GM19238 (cell line): ENCODE measurements around the gene SLC8A1.

ENCODE experiments used
- DNase-seq: peaks from one replicate; pipeline ENCODE4 v3.0.0; 2011; ENCODE audit warnings: low spot score; ENCODE audit not compliant: insufficient read length

The SLC8A1 gene

GRCh38 chr2:40118622-40119021, 333.3 kb downstream of the SLC8A1 start:
- DNase-seq: no peak

GRCh38 chr2:40115894-40116293, 336.0 kb downstream of the SLC8A1 start:
- no peak for DNase-seq

- DNase-seq: no peak
Measured at GRCh38 chr2:40115348-40115747, 336.5 kb downstream of the SLC8A1 start.

GRCh38 chr2:40113997-40114396, 337.9 kb downstream of the SLC8A1 start:
- DNase-seq: no peak

- no peak for DNase-seq
Measured at GRCh38 chr2:40113272-40113968, 338.5 kb downstream of the SLC8A1 start.

- DNase-seq: no peak
Measured at GRCh38 chr2:40109381-40109780, 342.5 kb downstream of the SLC8A1 start.

GRCh38 chr2:40108851-40109250, 343.0 kb downstream of the SLC8A1 start:
- no peak for DNase-seq

GRCh38 chr2:40106061-40106460, 345.8 kb downstream of the SLC8A1 start:
- DNase-seq: no peak

GRCh38 chr2:40105593-40105992, 346.3 kb downstream of the SLC8A1 start:
- no peak for DNase-seq

GRCh38 chr2:40103590-40103989, 348.3 kb downstream of the SLC8A1 start:
- no peak for DNase-seq

GRCh38 chr2:40103163-40103562, 348.7 kb downstream of the SLC8A1 start:
- DNase-seq: no peak

GRCh38 chr2:40102447-40102846, 349.4 kb downstream of the SLC8A1 start:
- DNase-seq: no peak

- no peak for DNase-seq
Measured at GRCh38 chr2:40101131-40101575, 350.7 kb downstream of the SLC8A1 start.

GRCh38 chr2:40100676-40101075, 351.2 kb downstream of the SLC8A1 start:
- no peak for DNase-seq

- no peak for DNase-seq
Measured at GRCh38 chr2:40098786-40099470, 353.0 kb downstream of the SLC8A1 start.

GRCh38 chr2:40097691-40098385, 354.1 kb downstream of the SLC8A1 start:
- no peak for DNase-seq

- no peak for DNase-seq
Measured at GRCh38 chr2:40096360-40096759, 355.5 kb downstream of the SLC8A1 start.

- no peak for DNase-seq
Measured at GRCh38 chr2:40095000-40095399, 356.9 kb downstream of the SLC8A1 start.

GRCh38 chr2:40094451-40094850, 357.4 kb downstream of the SLC8A1 start:
- no peak for DNase-seq

- DNase-seq: no peak
Measured at GRCh38 chr2:40093021-40093675, 358.7 kb downstream of the SLC8A1 start.

GRCh38 chr2:40090044-40090443, 361.8 kb downstream of the SLC8A1 start:
- DNase-seq: no peak

- no peak for DNase-seq
Measured at GRCh38 chr2:40087927-40088326, 364.0 kb downstream of the SLC8A1 start.
